ENCODE data around the gene ARHGAP36.

DNA sequence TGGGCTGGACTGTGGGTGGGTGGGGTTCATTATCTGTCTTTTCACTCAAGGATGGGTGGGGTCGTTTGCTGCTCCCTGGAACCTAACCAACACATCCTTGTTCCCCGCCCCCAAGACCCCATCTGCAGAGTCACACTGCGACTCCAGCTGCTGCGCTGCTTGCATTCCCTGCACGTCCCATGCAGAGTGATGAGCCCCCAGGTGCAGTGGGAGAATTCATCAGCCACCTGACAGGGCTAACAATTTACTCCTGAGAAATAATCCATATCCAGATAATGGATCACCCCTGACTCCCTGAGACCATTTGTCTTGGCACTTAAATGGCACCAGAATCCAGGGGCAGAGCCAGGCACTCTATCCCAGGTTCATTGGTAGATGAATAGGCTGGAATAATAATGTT, 12.4 kb upstream of the ARHGAP36 start:
- TF ChIP-seq, protein P1, sequence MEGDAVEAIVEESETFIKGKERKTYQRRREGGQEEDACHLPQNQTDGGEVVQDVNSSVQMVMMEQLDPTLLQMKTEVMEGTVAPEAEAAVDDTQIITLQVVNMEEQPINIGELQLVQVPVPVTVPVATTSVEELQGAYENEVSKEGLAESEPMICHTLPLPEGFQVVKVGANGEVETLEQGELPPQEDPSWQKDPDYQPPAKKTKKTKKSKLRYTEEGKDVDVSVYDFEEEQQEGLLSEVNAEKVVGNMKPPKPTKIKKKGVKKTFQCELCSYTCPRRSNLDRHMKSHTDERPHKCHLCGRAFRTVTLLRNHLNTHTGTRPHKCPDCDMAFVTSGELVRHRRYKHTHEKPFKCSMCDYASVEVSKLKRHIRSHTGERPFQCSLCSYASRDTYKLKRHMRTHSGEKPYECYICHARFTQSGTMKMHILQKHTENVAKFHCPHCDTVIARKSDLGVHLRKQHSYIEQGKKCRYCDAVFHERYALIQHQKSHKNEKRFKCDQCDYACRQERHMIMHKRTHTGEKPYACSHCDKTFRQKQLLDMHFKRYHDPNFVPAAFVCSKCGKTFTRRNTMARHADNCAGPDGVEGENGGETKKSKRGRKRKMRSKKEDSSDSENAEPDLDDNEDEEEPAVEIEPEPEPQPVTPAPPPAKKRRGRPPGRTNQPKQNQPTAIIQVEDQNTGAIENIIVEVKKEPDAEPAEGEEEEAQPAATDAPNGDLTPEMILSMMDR (IDR thresholded peaks at IDR 0.05): no peak
- TF ChIP-seq EZH2 (IDR thresholded peaks at IDR 0.05): no peak
- TF ChIP-seq EZH2phosphoT487 (IDR thresholded peaks at IDR 0.05): no peak
